ENCODE results near the gene MANSC4.

DNA sequence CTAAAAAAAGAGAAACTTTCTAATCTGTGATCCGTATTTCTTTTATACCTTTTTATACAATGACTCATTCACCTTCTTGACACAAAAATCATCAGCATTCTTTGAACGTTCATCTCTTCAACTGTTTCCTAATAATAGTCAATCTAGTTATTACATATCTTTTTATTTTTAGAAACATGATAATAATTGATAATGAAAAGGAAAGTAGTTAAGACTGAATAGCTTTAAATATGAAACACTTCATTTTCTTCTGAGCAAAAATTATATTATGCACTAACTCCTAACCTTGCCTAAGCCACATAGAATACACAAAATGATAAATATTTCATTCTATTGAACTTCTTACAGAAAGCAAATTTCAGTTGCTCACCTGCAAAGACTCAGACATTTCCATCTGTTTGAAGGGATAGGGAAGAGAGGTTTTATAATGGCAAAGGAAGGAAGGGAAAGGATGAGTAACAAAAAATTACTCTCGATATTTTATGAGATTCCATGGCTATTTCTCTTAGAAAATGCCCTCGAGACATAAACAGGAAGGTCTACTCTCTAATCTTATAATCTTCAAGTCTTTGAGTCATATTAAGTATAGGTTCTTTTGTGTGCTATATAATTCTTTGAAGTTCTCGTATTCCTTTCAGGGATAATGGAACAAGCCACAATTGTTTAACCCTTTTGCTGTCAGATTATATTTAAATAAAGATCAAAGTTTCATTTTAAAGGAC lies 7.5 kb downstream of the MANSC4 start:
- TF ChIP-seq, protein P1, sequence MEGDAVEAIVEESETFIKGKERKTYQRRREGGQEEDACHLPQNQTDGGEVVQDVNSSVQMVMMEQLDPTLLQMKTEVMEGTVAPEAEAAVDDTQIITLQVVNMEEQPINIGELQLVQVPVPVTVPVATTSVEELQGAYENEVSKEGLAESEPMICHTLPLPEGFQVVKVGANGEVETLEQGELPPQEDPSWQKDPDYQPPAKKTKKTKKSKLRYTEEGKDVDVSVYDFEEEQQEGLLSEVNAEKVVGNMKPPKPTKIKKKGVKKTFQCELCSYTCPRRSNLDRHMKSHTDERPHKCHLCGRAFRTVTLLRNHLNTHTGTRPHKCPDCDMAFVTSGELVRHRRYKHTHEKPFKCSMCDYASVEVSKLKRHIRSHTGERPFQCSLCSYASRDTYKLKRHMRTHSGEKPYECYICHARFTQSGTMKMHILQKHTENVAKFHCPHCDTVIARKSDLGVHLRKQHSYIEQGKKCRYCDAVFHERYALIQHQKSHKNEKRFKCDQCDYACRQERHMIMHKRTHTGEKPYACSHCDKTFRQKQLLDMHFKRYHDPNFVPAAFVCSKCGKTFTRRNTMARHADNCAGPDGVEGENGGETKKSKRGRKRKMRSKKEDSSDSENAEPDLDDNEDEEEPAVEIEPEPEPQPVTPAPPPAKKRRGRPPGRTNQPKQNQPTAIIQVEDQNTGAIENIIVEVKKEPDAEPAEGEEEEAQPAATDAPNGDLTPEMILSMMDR (conservative IDR thresholded peaks at IDR 0.05; ENCODE audit: low read depth in 2 of 2), result no peak
- TF ChIP-seq POLR2AphosphoS5 (IDR thresholded peaks at IDR 0.05; ENCODE audit: low read depth) (no peak), EZH2 (IDR thresholded peaks at IDR 0.05; ENCODE audit: low read depth, unreplicated experiment) (no peak)
